ENCODE results near the gene ABHD17A. TPM values are rescaled to one million over a fixed set of nuclear protein-coding genes. Genes with fewer than 3 reads are reported as not detected.

Gene ABHD17A
- total RNA-seq, 1 experiment from 2014 or later = 68.2 TPM

DNA sequence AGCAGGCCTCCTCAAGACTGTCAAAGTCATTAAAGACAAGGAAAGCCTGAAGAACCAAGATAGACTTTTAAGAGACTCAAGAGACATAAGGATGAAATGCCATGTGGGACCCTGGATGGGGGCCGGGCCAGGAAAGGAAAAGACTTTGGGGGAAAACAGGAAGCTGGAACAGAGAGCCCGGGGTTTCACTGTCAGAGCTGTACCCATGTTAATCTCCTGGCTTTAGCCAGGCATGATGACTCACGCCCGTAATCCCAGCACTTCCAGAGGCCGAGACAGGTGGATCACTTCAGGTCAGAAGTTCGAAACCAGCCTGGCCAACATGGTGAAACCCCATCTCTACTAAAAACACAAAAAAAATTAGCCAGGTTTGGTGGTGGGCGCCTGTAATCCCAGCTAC is 16.3 kb downstream of the ABHD17A start:
- Histone ChIP-seq H3K36me3 (ENCODE audit: control insufficient read depth in 1 of 2, insufficient read depth in 2 of 2, low read length in 2 of 2) (peaks cover 3 to 13% of the 10 kb centered on the region in 2 experiments; a peak in 2 of 4 replicates), H3K4me1 (ENCODE audit: control insufficient read depth in 1 of 2, insufficient read depth in 2 of 2, low read length in 2 of 2) (peaks cover 14 to 30% of the 10 kb centered on the region in 2 experiments), H3K9me2 (ENCODE audit: insufficient read depth) (no peaks in the 10 kb centered on the region), H2AFZ (ENCODE audit: low read depth, low read length, poor library complexity, severe bottlenecking) (no peak overlapping the region), H3K4me2 (ENCODE audit: low read length) (peak overlapping the region; percentile 15; the same call in 1 of the 2 replicates), H4K20me1 (ENCODE audit: insufficient read depth) (peaks cover under 1% of the 10 kb centered on the region; the same call in 1 of the 2 replicates), H3K9me3 (ENCODE audit: control insufficient read depth in 1 of 2, insufficient read depth in 1 of 2, low read depth in 1 of 2, low read length in 2 of 2) (no peaks in the 10 kb centered on the region), H3K27me3 (ENCODE audit: insufficient read depth, low read length) (no peaks in the 10 kb centered on the region), H3K9ac (ENCODE audit: low read length) (no peak overlapping the region), H3K27ac (ENCODE audit: low read depth, low read length) (peak overlapping the region; percentile 22; the same call in 1 of the 2 replicates), H3K79me2 (ENCODE audit: insufficient read depth, low read length) (peaks cover 28% of the 10 kb centered on the region), H3K4me3 (replicated peaks in 1 of 2; ENCODE audit: low read depth in 1 of 2, low read length in 2 of 2) (no peak overlapping the region)
- TF ChIP-seq JUND (IDR thresholded peaks at IDR 0.05) = no peak
- no peak for TF ChIP-seq EZH2phosphoT487 (IDR thresholded peaks at IDR 0.05; ENCODE audit: borderline replicate concordance)
- TF ChIP-seq, protein P1, sequence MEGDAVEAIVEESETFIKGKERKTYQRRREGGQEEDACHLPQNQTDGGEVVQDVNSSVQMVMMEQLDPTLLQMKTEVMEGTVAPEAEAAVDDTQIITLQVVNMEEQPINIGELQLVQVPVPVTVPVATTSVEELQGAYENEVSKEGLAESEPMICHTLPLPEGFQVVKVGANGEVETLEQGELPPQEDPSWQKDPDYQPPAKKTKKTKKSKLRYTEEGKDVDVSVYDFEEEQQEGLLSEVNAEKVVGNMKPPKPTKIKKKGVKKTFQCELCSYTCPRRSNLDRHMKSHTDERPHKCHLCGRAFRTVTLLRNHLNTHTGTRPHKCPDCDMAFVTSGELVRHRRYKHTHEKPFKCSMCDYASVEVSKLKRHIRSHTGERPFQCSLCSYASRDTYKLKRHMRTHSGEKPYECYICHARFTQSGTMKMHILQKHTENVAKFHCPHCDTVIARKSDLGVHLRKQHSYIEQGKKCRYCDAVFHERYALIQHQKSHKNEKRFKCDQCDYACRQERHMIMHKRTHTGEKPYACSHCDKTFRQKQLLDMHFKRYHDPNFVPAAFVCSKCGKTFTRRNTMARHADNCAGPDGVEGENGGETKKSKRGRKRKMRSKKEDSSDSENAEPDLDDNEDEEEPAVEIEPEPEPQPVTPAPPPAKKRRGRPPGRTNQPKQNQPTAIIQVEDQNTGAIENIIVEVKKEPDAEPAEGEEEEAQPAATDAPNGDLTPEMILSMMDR (IDR thresholded peaks at IDR 0.05 in 2 of 3, conservative IDR thresholded peaks at IDR 0.05 in 1 of 3; ENCODE audit: borderline replicate concordance in 1 of 3, insufficient read depth in 1 of 3, low read depth in 2 of 3, low read length in 2 of 3) = no peak
- no peak for TF ChIP-seq YY1 (IDR thresholded peaks at IDR 0.05; ENCODE audit: extremely low read depth, insufficient replicate concordance, low read depth, low read length)
- no peak for TF ChIP-seq SP1 (IDR thresholded peaks at IDR 0.05; ENCODE audit: low read depth)
- no peak for TF ChIP-seq ZNF274 (IDR thresholded peaks at IDR 0.05; ENCODE audit: low read depth, low read length)
- TF ChIP-seq SRF (IDR thresholded peaks at IDR 0.05; ENCODE audit: low read depth) = no peak
- no peak for TF ChIP-seq CBX3 (IDR thresholded peaks at IDR 0.05; ENCODE audit: low read depth)
- TF ChIP-seq ELF1 (IDR thresholded peaks at IDR 0.05; ENCODE audit: borderline replicate concordance, low read depth) = no peak
- no peak for TF ChIP-seq ZFX (IDR thresholded peaks at IDR 0.05)
- no peak for TF ChIP-seq TCF7L2 (IDR thresholded peaks at IDR 0.05; ENCODE audit: borderline replicate concordance, extremely low read depth, insufficient read depth, insufficient read length)
- no peak for TF ChIP-seq SIN3A (IDR thresholded peaks at IDR 0.05; ENCODE audit: low read depth)
- BruUV-seq (replicated peaks) = no TSS peak
- intact Hi-C loops (cut with micrococcal nuclease) = no loop called here
- ATAC-seq = no peak
- ChIA-PET POLR2A (no interaction called here), CTCF (no interaction called here), RAD21 (ENCODE audit: low non-redundant PET in 1 of 2, low total read pairs in 2 of 2, uncharacterized antibody in 2 of 2, unreplicated experiment in 2 of 2) (no interaction called here)
- no peak for DNase-seq (ENCODE audit: low read depth, low spot score)
